GM12875 (cell line): Measurements from ENCODE around the gene TBC1D2.

ENCODE experiments used
- H3K4me3 ChIP-seq: one replicate; pipeline ENCODE4 v1.5.1; 2011; ENCODE audit warnings: low read depth, low read length, control low read depth
- CTCF ChIP-seq: IDR thresholded peaks from 2 replicates; pipeline ENCODE4 v1.5.1; 2011; ENCODE audit warnings: low read depth, mild to moderate bottlenecking, control low read depth, inconsistent platforms, low read length, moderate library complexity, borderline replicate concordance; ENCODE audit not compliant: insufficient read depth

The TBC1D2 gene

GRCh38 chr9:98215821-98216220 lies 39.6 kb downstream of the TBC1D2 start:
- H3K4me3 ChIP-seq, result no peak overlapping the region
- TF ChIP-seq CTCF, result peak; percentile 53; the same call in 1 of the 2 replicates

GRCh38 chr9:98215271-98215670 lies 40.2 kb downstream of the TBC1D2 start:
- no peak overlapping the region for H3K4me3 ChIP-seq
- TF ChIP-seq CTCF, result no peak

GRCh38 chr9:98214811-98215210 lies 40.6 kb downstream of the TBC1D2 start:
- TF ChIP-seq CTCF, result no peak
- H3K4me3 ChIP-seq, result no peak overlapping the region

- no peak overlapping the region for H3K4me3 ChIP-seq
- TF ChIP-seq CTCF, result no peak
Observed at GRCh38 chr9:98211260-98211659, 44.2 kb downstream of the TBC1D2 start.

GRCh38 chr9:98210435-98210834 lies 45.0 kb downstream of the TBC1D2 start:
- no peak overlapping the region for H3K4me3 ChIP-seq
- TF ChIP-seq CTCF, result no peak

- no peak overlapping the region for H3K4me3 ChIP-seq
- TF ChIP-seq CTCF, result no peak
Observed at GRCh38 chr9:98209530-98209929, 45.9 kb downstream of the TBC1D2 start.

GRCh38 chr9:98208635-98209034 lies 46.8 kb downstream of the TBC1D2 start:
- TF ChIP-seq CTCF, result no peak
- H3K4me3 ChIP-seq, result no peak overlapping the region
